HG03571 (cell line): ENCODE results near the gene SCEL.
"Not testable (repeated sequence)": the region's sequence is repeated elsewhere in the genome, so short reads cannot be mapped to it uniquely, and the experiment has no call there.

Experiments
- ATAC-seq: cut with Tn5 transposase; IDR thresholded peaks from one replicate; pipeline ENCODE4 v1.9.1; 2021; ENCODE audit not compliant: unreplicated experiment

The SCEL gene, protein sequence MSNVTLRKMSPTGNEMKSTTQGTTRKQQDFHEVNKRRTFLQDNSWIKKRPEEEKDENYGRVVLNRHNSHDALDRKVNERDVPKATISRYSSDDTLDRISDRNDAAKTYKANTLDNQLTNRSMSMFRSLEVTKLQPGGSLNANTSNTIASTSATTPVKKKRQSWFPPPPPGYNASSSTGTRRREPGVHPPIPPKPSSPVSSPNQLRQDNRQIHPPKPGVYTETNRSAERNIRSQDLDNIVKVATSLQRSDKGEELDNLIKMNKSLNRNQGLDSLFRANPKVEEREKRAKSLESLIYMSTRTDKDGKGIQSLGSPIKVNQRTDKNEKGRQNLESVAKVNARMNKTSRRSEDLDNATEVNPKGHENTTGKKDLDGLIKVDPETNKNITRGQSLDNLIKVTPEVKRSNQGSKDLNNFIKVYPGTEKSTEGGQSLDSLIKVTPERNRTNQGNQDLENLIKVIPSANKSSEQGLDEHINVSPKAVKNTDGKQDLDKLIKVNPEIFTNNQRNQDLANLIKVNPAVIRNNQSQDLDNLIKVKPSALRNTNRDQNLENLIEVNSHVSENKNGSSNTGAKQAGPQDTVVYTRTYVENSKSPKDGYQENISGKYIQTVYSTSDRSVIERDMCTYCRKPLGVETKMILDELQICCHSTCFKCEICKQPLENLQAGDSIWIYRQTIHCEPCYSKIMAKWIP

DNA sequence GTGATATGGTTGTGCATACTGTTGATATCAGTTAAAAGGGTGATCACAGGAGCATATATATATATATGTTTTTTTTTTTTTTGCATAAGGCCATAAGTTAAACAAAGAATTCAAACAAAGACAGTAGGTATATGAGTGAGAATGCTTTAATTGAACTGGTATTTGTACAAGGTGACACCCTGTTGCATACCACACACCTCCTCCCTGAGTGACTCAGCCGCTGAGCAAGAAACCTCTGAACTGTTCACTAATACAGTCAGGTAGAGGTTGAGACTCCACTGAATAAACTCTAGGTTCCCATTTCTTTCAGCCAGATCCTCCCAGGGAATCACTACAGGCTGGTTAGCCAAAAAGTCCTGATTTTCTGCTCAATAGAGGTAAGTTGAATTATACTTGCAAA lies at the start of gene SCEL:
TSS of gene SCEL (plus strand) at position 259 of the 400 bp plus-strand sequence. CDS start 20,170 bp downstream, outside the sequence.
- no peak for ATAC-seq

DNA sequence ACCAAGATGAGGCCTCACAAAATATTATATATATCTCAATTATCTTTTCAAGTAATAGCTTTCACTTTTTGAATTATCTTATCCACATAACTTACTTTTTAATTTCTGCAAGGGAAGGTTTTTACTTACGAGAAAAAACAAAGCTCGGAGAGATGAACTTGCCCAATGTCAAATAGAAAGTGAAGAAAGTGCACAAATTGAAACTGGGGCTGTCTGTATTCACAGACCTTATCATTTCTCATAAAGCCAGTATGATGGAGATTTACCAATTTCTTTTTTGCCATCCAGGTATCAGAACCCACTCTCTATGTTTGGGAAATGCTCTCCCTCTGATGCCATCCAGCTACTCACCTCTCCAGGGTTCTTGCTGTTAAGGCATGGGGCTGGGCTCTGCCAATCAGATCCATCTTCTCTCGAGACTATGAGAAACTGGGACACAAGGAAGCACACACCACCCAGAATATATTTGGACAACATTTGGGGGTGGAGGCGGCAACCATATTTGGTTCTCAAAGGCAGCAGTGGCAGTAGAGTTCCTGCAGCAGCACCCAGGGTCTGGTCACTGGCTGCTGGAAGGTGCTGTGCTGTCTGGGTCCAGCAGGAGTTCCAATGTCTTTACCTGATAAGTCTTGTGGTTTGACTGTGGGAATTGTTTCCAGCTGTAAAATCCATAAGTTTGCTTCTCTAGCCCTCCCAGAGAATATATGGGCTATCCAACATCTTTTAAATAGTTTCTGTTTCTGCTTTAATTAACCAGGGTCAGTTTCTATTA lies 45.8 kb upstream of the SCEL start:
- no peak for ATAC-seq

- peak; percentile 84 for ATAC-seq
These were observed 42.5 kb upstream of the SCEL start for GRCh38 chr13:77492982-77493381.

DNA sequence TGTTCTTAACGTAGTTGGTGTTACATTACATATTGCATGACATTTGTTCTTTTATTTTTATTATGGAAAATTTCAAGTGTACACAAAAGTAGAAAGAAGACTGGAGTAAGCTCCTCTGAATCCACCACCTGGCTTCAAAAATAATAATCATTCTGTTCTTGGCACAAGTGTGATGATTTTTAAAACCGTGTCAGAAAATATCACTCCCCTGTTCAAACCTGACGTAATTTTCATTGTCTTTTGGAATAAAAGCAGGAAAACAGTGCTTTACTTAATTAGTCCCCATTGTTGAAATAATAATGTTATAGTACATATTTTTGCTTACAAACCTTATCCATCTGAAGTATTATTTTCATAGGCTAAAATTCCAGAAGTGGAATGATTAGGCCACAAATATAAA lies 41.3 kb upstream of the SCEL start:
- ATAC-seq, result no peak

DNA sequence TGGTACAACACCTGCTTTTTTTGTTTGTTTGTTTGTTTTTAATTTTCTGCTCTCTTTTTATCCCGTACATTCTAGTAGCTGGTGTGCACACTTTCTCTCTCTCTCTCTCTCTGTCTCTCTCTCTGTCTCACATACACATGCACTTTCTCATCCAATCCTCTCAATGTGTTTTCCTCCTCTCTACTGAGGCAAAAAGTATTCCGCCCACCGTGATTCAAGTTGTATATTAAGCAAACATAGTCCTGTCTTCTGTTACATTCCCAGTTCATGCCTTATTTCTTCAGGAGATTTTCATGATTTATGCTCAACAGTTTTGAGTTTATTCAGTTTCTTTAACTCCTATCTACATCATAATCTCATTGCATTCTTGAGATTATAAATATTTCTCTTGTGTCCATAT lies 38.2 kb upstream of the SCEL start:
- ATAC-seq, result no peak

DNA sequence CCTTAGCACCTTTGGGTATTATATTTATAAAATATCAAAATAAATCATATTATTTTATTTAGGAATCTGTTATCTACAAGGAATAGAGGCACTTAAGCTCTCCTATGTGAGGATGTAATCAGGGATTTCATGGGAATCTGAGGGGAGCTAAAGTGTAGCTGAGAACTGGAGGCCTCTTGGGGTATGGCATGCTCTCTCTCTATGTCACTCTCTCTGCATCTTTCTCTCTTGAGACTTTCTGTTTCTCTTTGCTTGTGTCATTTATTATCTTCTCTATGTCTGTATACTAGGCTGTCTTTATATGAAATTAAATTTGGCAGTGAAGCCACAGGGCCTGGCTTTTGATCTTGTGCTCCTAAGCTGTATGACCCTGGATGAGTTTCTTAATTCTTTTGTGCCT lies 37.7 kb upstream of the SCEL start:
- no peak for ATAC-seq

GRCh38 chr13:77502104-77502720 lies 33.3 kb upstream of the SCEL start:
- ATAC-seq, result peak; percentile 91

DNA sequence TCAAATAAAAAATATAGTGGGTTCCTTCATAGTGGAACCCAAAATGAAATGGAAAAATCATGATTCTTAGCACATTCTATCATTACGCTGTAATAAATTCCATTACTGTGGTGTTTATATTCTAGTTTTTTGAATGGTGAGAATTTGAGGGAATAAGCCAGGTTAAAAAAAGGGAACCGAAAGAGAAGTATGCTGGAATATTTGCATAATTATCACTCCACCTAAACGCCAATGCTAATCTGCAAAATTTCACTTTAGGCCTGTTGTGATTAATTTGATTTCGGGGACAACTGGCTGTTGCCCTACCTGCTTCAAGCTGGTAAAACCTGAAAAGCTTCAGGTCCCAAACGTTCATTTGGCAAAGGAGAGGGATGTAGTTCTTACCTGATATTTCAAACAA lies 32.1 kb upstream of the SCEL start:
- ATAC-seq, result no peak

- no peak for ATAC-seq
These were observed 28.6 kb upstream of the SCEL start for GRCh38 chr13:77506874-77507273.

- ATAC-seq, result peak; percentile 68
These were observed 27.4 kb upstream of the SCEL start for GRCh38 chr13:77507931-77508776.

DNA sequence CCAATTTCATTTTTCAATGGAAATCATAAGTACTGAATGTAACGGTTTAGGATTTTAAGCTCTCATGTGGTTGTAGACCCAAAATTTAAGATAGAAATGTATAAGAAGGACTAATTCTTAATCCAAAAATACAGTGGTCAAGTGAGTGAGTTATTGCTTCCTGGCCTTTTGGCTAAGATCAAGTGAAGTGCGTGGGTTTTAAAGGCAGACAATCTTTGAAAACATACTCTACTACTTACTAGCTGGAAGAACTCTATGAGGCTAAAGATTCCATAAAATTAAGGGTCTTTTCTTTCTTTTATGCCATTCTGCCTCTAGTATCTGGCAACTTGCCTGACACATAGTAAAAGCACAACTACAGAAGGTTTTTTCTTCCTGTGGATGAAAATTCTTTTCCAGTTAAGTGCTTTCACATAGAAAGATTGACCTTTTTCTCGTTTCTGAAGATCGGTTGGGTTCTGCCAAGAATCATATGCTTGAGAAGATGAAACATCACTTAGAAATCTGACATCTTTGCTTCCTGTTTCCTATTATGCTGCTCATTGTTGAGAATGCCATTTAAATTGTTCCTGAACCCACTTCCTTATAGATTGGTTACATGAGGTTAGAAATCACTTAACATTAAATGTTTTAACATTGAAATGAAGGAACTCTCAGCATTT lies 26.4 kb upstream of the SCEL start:
- no peak for ATAC-seq

GRCh38 chr13:77510156-77510555 lies 25.4 kb upstream of the SCEL start:
- ATAC-seq, result no peak

DNA sequence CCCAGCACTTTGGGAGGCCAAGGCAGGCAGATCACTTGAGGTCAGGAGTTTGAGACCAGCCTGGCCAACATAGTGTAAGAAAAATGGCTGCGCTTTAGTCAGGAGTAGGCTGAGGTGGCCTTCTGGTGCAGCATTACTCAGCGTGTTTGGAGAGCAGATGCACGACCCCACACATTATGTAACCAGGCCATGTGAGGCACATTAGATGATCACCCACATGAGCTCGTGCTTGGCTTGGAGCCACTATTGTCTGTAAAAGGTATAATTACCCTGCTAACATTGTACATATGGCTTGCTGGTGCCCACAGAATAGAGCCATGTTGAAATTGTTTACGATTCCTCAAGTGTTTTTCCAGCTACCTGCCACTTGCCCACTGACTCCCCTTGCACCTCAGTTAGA lies 24.0 kb upstream of the SCEL start:
- no peak for ATAC-seq

- ATAC-seq, result peak; percentile 85
These were observed 21.7 kb upstream of the SCEL start for GRCh38 chr13:77513719-77514335.

- peak; percentile 73 for ATAC-seq
These were observed 21.2 kb upstream of the SCEL start for GRCh38 chr13:77514336-77514726.

GRCh38 chr13:77515785-77516184 lies 19.7 kb upstream of the SCEL start:
- ATAC-seq, result no peak

- peak; percentile 34 for ATAC-seq
These were observed 19.1 kb upstream of the SCEL start for GRCh38 chr13:77516342-77516789.

DNA sequence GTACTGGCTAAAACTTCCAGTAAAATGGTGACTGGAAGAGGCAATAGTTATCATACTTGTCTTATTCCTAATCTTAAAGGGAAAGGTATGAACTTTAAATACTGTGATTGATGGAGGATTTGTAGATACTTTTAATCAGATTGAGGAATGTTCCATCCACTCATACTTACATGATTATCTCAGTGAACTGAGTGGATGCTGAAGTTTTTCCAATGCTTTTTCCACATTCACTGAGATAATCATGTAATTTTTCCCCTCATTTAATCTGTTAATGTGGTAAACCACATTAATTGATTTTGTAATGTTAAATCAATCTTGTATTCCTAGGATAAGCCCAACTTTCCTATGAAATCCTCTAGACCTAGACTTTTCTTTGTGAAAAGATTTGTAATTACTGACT lies 17.2 kb upstream of the SCEL start:
- no peak for ATAC-seq

DNA sequence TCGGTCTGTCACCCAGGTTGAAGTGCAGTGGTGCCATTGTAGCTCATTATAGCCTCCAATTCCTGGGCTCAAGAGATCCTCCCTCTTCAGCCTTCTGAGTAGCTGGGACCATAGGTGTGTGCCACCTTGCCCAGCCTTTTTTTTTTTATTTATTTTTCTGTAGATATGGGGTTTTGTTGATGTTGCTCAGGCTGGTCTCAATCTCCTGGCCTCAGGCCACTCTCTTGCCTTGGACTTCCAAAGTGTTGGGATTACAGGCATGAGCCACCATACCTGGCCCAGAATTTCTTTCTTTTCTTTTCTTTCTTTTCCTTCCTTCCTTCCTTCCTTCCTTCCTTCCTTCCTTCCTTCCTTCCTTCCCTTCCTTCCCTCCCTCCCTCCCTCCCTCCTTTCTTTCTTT lies 16.1 kb upstream of the SCEL start:
- ATAC-seq, result not testable (repeated sequence)
